ENCODE results near the gene ARCN1. TPM values are rescaled to one million over a fixed set of nuclear protein-coding genes. Genes with fewer than 3 reads are reported as not detected.

The ARCN1 gene
- total RNA-seq, 1 experiment from 2014 or later, result 330 TPM

DNA sequence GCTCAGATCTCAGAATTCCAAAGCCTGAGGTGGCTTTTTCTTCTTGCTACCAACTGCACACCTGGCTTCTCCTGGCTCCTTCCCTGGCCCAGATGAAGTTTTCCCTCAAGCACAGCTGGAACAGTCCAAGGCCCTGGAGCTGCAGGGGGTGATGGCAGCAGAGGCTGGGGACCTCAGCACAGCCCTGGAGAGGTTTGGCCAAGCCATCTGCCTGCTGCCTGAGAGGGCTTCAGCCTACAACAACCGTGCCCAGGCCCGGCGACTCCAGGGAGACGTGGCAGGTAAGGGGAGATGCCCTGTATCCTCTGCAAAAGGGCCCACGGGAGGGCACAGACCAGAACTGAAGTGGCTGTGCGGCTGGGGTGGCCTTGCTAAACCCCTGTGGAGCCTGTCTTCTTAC lies 43.7 kb upstream of the ARCN1 start:
- TF ChIP-seq, protein P1, sequence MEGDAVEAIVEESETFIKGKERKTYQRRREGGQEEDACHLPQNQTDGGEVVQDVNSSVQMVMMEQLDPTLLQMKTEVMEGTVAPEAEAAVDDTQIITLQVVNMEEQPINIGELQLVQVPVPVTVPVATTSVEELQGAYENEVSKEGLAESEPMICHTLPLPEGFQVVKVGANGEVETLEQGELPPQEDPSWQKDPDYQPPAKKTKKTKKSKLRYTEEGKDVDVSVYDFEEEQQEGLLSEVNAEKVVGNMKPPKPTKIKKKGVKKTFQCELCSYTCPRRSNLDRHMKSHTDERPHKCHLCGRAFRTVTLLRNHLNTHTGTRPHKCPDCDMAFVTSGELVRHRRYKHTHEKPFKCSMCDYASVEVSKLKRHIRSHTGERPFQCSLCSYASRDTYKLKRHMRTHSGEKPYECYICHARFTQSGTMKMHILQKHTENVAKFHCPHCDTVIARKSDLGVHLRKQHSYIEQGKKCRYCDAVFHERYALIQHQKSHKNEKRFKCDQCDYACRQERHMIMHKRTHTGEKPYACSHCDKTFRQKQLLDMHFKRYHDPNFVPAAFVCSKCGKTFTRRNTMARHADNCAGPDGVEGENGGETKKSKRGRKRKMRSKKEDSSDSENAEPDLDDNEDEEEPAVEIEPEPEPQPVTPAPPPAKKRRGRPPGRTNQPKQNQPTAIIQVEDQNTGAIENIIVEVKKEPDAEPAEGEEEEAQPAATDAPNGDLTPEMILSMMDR (IDR thresholded peaks at IDR 0.05; ENCODE audit: insufficient read depth in 1 of 2, low read depth in 1 of 2, low read length in 1 of 2, severe bottlenecking in 1 of 2, unreplicated experiment in 1 of 2), result no peak
- POLR2A ChIA-PET, result no interaction called here
- no peak for DNase-seq
- no peak overlapping the region for H3K4me3 ChIP-seq (ENCODE audit: low read depth, low read length)
- BruUV-seq (replicated peaks), result no TSS peak
- intact Hi-C loops (cut with micrococcal nuclease; ENCODE audit: unreplicated experiment), result no loop called here
- H3K27me3 ChIP-seq (replicated peaks; ENCODE audit: control insufficient read depth, insufficient read depth, low read length), result no peaks in the 10 kb centered on the region
- Mint-ChIP-seq H3K9me3 (ENCODE audit: unreplicated experiment) (no peaks in the 10 kb centered on the region), H3K4me3 (ENCODE audit: unreplicated experiment) (no peak overlapping the region), H3K27ac (ENCODE audit: unreplicated experiment) (no peak overlapping the region), H3K27me3 (ENCODE audit: insufficient read depth, unreplicated experiment) (no peaks in the 10 kb centered on the region), H3K36me3 (ENCODE audit: insufficient read depth, unreplicated experiment) (peaks cover 44% of the 10 kb centered on the region), H3K4me1 (ENCODE audit: low read depth, unreplicated experiment) (peaks cover 19% of the 10 kb centered on the region)
- H3K4me1 ChIP-seq, result peaks cover 26% of the 10 kb centered on the region
- CTCF ChIA-PET, result interaction anchor here (1.1 kb wide), 1 partner anchor 39 kb away, joined by 3 read pairs; no protein-coding TSS in a partner anchor
- no peaks in the 10 kb centered on the region for H3K9me3 ChIP-seq
- peaks cover 5% of the 10 kb centered on the region for H3K36me3 ChIP-seq (ENCODE audit: control insufficient read depth, insufficient read depth, low read length)

DNA sequence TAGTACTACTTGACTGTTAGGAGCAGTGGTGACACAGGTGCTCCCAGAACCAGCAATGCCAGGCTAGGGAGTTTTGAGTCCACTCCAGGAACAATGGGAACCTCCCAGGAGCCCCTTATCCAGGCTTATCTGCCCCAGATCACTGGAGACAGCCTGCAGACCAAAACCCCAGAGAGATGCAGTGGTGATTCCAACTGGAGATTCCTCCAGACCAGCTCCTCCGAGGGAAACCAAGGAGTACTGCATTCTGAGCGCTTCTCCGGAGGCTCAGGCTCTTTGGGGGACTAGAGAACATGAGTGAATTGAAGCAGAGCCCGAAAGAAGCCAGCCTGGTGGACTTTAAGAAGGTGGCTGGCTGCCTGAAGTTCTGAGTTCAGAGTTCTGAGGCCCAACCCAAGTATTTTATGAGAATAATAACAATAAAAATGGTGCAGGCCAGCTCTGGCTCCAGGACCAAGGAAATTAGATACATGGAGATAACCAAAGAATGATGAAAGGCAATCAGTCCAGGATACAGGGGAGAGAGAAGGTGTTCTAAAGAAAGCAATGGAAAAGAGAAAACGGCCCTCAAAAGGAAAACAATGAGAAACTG lies 42.5 kb upstream of the ARCN1 start:
- Mint-ChIP-seq H3K27me3 (ENCODE audit: insufficient read depth, unreplicated experiment) (no peaks in the 10 kb centered on the region), H3K27ac (ENCODE audit: unreplicated experiment) (peak overlapping the region; percentile 43), H3K4me1 (ENCODE audit: low read depth, unreplicated experiment) (peaks cover 27% of the 10 kb centered on the region), H3K4me3 (ENCODE audit: unreplicated experiment) (peak overlapping the region; percentile 98), H3K36me3 (ENCODE audit: insufficient read depth, unreplicated experiment) (peaks cover 33% of the 10 kb centered on the region), H3K9me3 (ENCODE audit: unreplicated experiment) (no peaks in the 10 kb centered on the region)
- no peak for DNase-seq
- no peaks in the 10 kb centered on the region for H3K9me3 ChIP-seq
- H3K27me3 ChIP-seq (replicated peaks; ENCODE audit: control insufficient read depth, insufficient read depth, low read length), result no peaks in the 10 kb centered on the region
- peaks cover 37% of the 10 kb centered on the region for H3K4me1 ChIP-seq
- POLR2A ChIA-PET, result no interaction called here
- TF ChIP-seq, protein P1 (IDR thresholded peaks at IDR 0.05; ENCODE audit: insufficient read depth in 1 of 2, low read depth in 1 of 2, low read length in 1 of 2, severe bottlenecking in 1 of 2, unreplicated experiment in 1 of 2), result no peak
- intact Hi-C loops (cut with micrococcal nuclease; ENCODE audit: unreplicated experiment), result loop anchor here (1.0 to 2.0 kb wide), 2 partner anchors 19 to 37 kb away; no protein-coding TSS in a partner anchor
- no TSS peak for BruUV-seq (replicated peaks)
- peaks cover 6% of the 10 kb centered on the region for H3K36me3 ChIP-seq (ENCODE audit: control insufficient read depth, insufficient read depth, low read length)
- H3K4me3 ChIP-seq (ENCODE audit: low read depth, low read length), result peak overlapping the region; percentile 57
- CTCF ChIA-PET, result interaction anchor here (0.8 to 1.1 kb wide), 2 partner anchors 38 to 331 kb away, joined by 3 read pairs; no protein-coding TSS in a partner anchor

DNA sequence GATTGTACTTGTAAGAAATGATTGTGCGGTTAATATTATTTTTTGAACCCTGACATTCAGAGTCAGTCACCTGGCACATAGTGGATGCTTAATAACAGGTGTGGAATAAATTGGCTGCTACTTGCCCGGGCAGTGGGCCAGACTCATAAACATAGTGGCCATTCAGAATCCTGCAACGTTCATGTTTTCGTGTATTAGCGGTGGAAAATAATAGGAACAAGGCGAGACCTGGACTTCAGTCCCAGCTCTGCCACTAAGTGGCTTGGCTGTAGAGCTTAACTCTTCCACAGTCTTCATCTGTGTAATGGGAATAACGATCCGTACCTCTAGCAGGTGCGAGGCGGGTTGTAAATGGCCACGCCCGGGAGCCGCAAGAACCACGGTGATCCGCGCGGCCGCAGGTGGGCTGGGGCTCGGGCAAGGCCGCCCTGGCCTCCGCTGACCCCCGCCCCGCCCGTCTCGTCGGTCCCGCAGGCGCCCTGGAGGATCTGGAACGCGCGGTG lies 42.0 kb upstream of the ARCN1 start:
- no peaks in the 10 kb centered on the region for H3K27me3 ChIP-seq (replicated peaks; ENCODE audit: control insufficient read depth, insufficient read depth, low read length)
- ChIA-PET CTCF (interaction anchor here (0.8 to 1.0 kb wide), 3 partner anchors 10 to 332 kb away, joined by 3 to 4 read pairs (median 3); no protein-coding TSS in a partner anchor), POLR2A (interaction anchor here (0.6 kb wide), 2 partner anchors 20 to 21 kb away, joined by 3 to 4 read pairs; no protein-coding TSS in a partner anchor)
- TF ChIP-seq, protein P1 (IDR thresholded peaks at IDR 0.05; ENCODE audit: insufficient read depth in 1 of 2, low read depth in 1 of 2, low read length in 1 of 2, severe bottlenecking in 1 of 2, unreplicated experiment in 1 of 2), result no peak
- peak overlapping the region; percentile 43 for H3K27ac Mint-ChIP-seq (ENCODE audit: unreplicated experiment)
- peak overlapping the region; percentile 57 for H3K4me3 ChIP-seq (ENCODE audit: low read depth, low read length)
- peak; percentile 69 to 80 for DNase-seq
- TSS peak; percentile 37 for BruUV-seq (replicated peaks)
- peaks cover 39% of the 10 kb centered on the region for H3K4me1 ChIP-seq
- peaks cover 27% of the 10 kb centered on the region for H3K36me3 Mint-ChIP-seq (ENCODE audit: insufficient read depth, unreplicated experiment)
- H3K9me3 ChIP-seq, result no peaks in the 10 kb centered on the region
- no peaks in the 10 kb centered on the region for H3K27me3 Mint-ChIP-seq (ENCODE audit: insufficient read depth, unreplicated experiment)
- peaks cover 4% of the 10 kb centered on the region for H3K36me3 ChIP-seq (ENCODE audit: control insufficient read depth, insufficient read depth, low read length)
- H3K4me1 Mint-ChIP-seq (ENCODE audit: low read depth, unreplicated experiment), result peaks cover 32% of the 10 kb centered on the region
- H3K9me3 Mint-ChIP-seq (ENCODE audit: unreplicated experiment), result no peaks in the 10 kb centered on the region
- intact Hi-C loops (cut with micrococcal nuclease; ENCODE audit: unreplicated experiment), result loop anchor here (1.0 to 2.0 kb wide), 2 partner anchors 19 to 36 kb away; no protein-coding TSS in a partner anchor
- H3K4me3 Mint-ChIP-seq (ENCODE audit: unreplicated experiment), result peak overlapping the region; percentile 98

Data from Caco-2 (cell line).